ENCODE data around the gene CHAF1B. TPM values are rescaled to one million over a fixed set of nuclear protein-coding genes. Genes with fewer than 3 reads are reported as not detected.
A peak's percentile ranks its signal among the peaks of the same experiment; 100 is the strongest.
"Not testable (repeated sequence)": the region's sequence is repeated elsewhere in the genome, so short reads cannot be mapped to it uniquely, and the experiment has no call there.

Gene CHAF1B
- total RNA-seq, 4 donors from 2014 or later = 0.83 to 1.6 (median 1.2) TPM

GRCh38 chr21:36377391-36377842 lies 7.8 kb upstream of the CHAF1B start:
- peaks cover 16 to 62% (median 51%) of the 10 kb centered on the region in 4 donors for H3K36me3 ChIP-seq
- H3K27me3 ChIP-seq = no peaks in the 10 kb centered on the region
- TF ChIP-seq POLR2AphosphoS5 (IDR thresholded peaks at IDR 0.05) (no peak), EP300 (IDR thresholded peaks at IDR 0.05) (no peak), CTCF (IDR thresholded peaks at IDR 0.05) (no peak), POLR2A (IDR thresholded peaks at IDR 0.05; ENCODE audit: low read depth) (no peak)
- DNase-seq (ENCODE audit: extremely low spot score) = no peak
- H3K9me3 ChIP-seq = no peaks in the 10 kb centered on the region
- WGBS = 66% methylated on average over 7 of the region's 7 CpGs
- intact Hi-C loops (cut with DNase I) = no loop called here
- H3K4me3 ChIP-seq = no peak overlapping the region
- peak overlapping the region in 1 of 4 donors; percentile 39 for H3K27ac ChIP-seq (replicated peaks in 1 of 4)
- peaks cover 0 to 6% (median 0%) of the 10 kb centered on the region in 4 donors for H3K4me1 ChIP-seq

- no peak for DNase-seq (ENCODE audit: extremely low spot score)
- H3K4me1 ChIP-seq = peaks cover 0 to 6% (median 0%) of the 10 kb centered on the region in 4 donors
- intact Hi-C loops (cut with DNase I) = no loop called here
- peaks cover 6 to 44% (median 33%) of the 10 kb centered on the region in 4 donors for H3K36me3 ChIP-seq
- no peaks in the 10 kb centered on the region for H3K9me3 ChIP-seq
- 93% methylated on average over 6 of the region's 6 CpGs for WGBS
- no peaks in the 10 kb centered on the region for H3K27me3 ChIP-seq
- TF ChIP-seq POLR2AphosphoS5 (IDR thresholded peaks at IDR 0.05) (no peak), CTCF (IDR thresholded peaks at IDR 0.05) (no peak), POLR2A (IDR thresholded peaks at IDR 0.05; ENCODE audit: low read depth) (no peak), EP300 (IDR thresholded peaks at IDR 0.05) (no peak)
- H3K4me3 ChIP-seq = no peak overlapping the region
- no peak overlapping the region for H3K27ac ChIP-seq (replicated peaks in 1 of 4)
These were observed 5.9 kb upstream of the CHAF1B start for GRCh38 chr21:36379251-36379650.

GRCh38 chr21:36381841-36382589 lies 3.2 kb upstream of the CHAF1B start:
- intact Hi-C loops (cut with DNase I) = no loop called here
- Histone ChIP-seq H3K4me1 (peaks cover 0 to 18% (median 14%) of the 10 kb centered on the region in 4 donors), H3K27me3 (no peaks in the 10 kb centered on the region), H3K4me3 (no peak overlapping the region), H3K36me3 (peaks cover 6 to 17% (median 14%) of the 10 kb centered on the region in 4 donors), H3K9me3 (no peaks in the 10 kb centered on the region), H3K27ac (replicated peaks in 1 of 4) (no peak overlapping the region)
- WGBS = 88% methylated on average over 9 of the region's 9 CpGs
- no peak for DNase-seq (ENCODE audit: extremely low spot score)
- TF ChIP-seq POLR2A (IDR thresholded peaks at IDR 0.05; ENCODE audit: low read depth) = no peak
- no peak for TF ChIP-seq POLR2AphosphoS5 (IDR thresholded peaks at IDR 0.05)
- no peak for TF ChIP-seq CTCF (IDR thresholded peaks at IDR 0.05)
- TF ChIP-seq EP300 (IDR thresholded peaks at IDR 0.05) = no peak

GRCh38 chr21:36382722-36383121 lies 2.5 kb upstream of the CHAF1B start:
- H3K27ac ChIP-seq (replicated peaks in 1 of 4); intact Hi-C loops (cut with DNase I); DNase-seq (ENCODE audit: extremely low spot score); H3K9me3 ChIP-seq; H3K27me3 ChIP-seq; H3K4me3 ChIP-seq: not testable (repeated sequence)
- Histone ChIP-seq H3K4me1 (peaks cover 0 to 16% (median 13%) of the 10 kb centered on the region in 4 donors), H3K36me3 (peaks cover 3 to 10% (median 7%) of the 10 kb centered on the region in 4 donors)
- 97% methylated on average over 10 of the region's 10 CpGs for WGBS

- Histone ChIP-seq H3K9me3 (no peaks in the 10 kb centered on the region), H3K4me1 (peaks cover 0 to 16% (median 13%) of the 10 kb centered on the region in 4 donors), H3K27me3 (no peaks in the 10 kb centered on the region), H3K36me3 (no peaks in the 10 kb centered on the region), H3K27ac (replicated peaks in 1 of 4) (no peak overlapping the region), H3K4me3 (peak overlapping the region; percentile 67 to 80 (median 76))
- TF ChIP-seq CTCF (IDR thresholded peaks at IDR 0.05) (no peak), POLR2AphosphoS5 (IDR thresholded peaks at IDR 0.05) (no peak), EP300 (IDR thresholded peaks at IDR 0.05) (no peak), POLR2A (IDR thresholded peaks at IDR 0.05; ENCODE audit: low read depth) (no peak)
- intact Hi-C loops (cut with DNase I) = no loop called here
- no peak for DNase-seq (ENCODE audit: extremely low spot score)
- WGBS = 30% methylated on average over 8 of the region's 8 CpGs
These were observed 333 bp upstream of the CHAF1B start for GRCh38 chr21:36384885-36385232.

Data from esophagus muscularis mucosa (tissue), 4 donors.